Muscle of leg (tissue), 11 donors: ENCODE results near the gene TCF25. TPM values are rescaled to one million over a fixed set of nuclear protein-coding genes. Genes with fewer than 3 reads are reported as not detected.
"Not testable (repeated sequence)": the region's sequence is repeated elsewhere in the genome, so short reads cannot be mapped to it uniquely, and the experiment has no call there.

Source experiments
- DNase-seq: peaks from one replicate; pipeline ENCODE4 v3.0.0; 2013
- H3K27ac ChIP-seq: one replicate; pipeline ENCODE4 v1.5.1; 2013; ENCODE audit warnings: mild to moderate bottlenecking, low read length, control low read depth
- H3K27me3 ChIP-seq: one replicate; pipeline ENCODE4 v1.6.1; 2013; ENCODE audit warnings: low read length; ENCODE audit not compliant: control insufficient read depth, insufficient read depth
- H3K36me3 ChIP-seq: one replicate; pipeline ENCODE4 v1.6.1; 2013; ENCODE audit warnings: low read length; ENCODE audit not compliant: control insufficient read depth, insufficient read depth
- H3K4me1 ChIP-seq: one replicate; pipeline ENCODE4 v1.6.1; 2013; ENCODE audit warnings: low read length; ENCODE audit not compliant: control insufficient read depth, insufficient read depth
- H3K4me3 ChIP-seq: one replicate; pipeline ENCODE4 v1.5.1; 2013; ENCODE audit warnings: low read length, control low read depth
- H3K9me3 ChIP-seq: replicated peaks from 2 replicates; pipeline ENCODE4 v1.6.1; 2013; ENCODE audit warnings: low read depth, low read length; ENCODE audit not compliant: control insufficient read depth
- WGBS: methylation state at CpG from one replicate; pipeline ENCODE4 v1.1.5; 2013; ENCODE audit warnings: missing lambda C conversion rate; ENCODE audit not compliant: insufficient coverage; 5-methylcytosine and 5-hydroxymethylcytosine counted together
- polyA plus RNA-seq, 8 donors: library from polyadenylated mRNA; unstranded; fragments of 120-200 nt; gene quantifications; one replicate each; pipeline versions ENCODE4 v1.2.1 to v1.2.3, GENCODE V29; 2013; ENCODE audit warnings: inconsistent platforms in 1 of 8, low replicate concordance in 1 of 8; ENCODE audit not compliant: insufficient read length in 8 of 8, insufficient read depth in 1 of 8
- total RNA-seq: library from RNA; stranded (reverse); fragments of 120-200 nt; gene quantifications from one replicate; pipeline ENCODE4 v1.2.4, GENCODE V29; 2013

The TCF25 gene
- total and polyA plus RNA-seq, 9 donors = 104 to 141 (median 117) TPM

DNA sequence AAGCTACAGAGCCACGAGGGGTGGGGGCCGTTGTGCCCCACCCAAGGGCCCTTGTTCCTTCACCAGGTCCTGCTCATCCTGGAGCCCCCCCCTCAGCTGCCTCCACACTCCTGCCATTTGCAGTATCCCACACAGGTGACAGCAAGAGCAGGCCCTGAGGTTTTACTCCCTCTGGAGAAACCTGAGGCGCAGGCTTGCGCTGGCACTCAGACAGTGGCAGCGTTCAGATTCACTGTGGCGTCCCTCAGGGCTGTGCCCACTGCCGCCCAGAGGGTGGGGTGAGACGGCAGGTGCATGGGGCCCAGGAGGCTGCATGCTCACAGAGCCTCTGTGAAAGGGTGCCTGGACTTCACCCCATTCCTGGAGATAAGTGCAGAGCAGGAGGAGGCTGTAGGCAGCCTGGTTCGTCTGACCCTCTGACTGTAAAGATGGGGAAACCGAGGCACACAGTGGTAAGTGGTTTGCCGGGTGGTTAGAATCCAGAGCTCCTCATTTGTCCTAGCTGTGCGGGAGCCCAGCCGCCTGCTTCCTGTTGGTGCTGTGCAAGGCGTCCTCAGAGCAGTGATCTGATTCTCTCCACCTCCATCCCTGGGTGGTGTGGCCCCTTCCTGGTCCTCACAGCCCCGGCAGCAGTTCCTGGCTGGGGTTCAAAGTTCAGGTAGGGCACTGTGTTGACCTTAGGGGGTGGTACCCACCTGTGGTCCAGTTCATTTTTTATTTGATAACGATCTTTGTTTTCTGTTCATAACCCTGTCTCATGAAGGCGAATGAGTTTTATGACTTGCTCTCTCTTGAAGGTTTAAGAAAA lies 43.6 kb upstream of the TCF25 start:
- Histone ChIP-seq H3K36me3 (no peaks in the 10 kb centered on the region), H3K4me1 (peaks cover 15% of the 10 kb centered on the region), H3K9me3 (no peaks in the 10 kb centered on the region), H3K27me3 (no peaks in the 10 kb centered on the region), H3K4me3 (no peak overlapping the region), H3K27ac (no peak overlapping the region)
- DNase-seq = no peak
- WGBS = 72% methylated on average over 13 of the region's 17 CpGs

DNA sequence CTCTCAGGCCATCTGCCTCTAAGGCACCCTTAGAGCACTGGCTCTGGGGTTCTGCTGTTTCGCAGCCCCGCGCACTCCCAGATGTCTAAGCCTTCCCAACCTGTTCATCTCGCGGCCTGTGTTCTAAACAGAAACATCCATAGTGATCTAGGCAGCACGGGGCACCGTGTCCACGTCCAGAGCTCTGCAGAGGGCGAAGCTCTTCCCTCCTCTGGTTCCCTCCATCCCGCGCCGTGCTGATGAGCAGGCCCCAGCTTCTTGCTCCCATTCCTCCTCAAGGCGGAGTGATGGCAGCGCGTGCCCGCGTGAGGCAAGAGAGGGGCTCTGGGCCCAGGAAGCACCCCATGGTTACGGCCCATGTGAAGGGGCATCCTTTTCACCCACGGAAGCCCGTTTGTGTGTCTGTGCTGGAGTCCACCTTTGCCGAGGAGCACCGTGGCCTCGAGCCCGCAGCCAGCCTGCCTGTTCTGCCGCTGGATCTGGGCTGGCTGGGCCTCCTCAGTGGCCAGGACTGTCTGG lies 41.5 kb upstream of the TCF25 start:
- H3K27me3 ChIP-seq = no peaks in the 10 kb centered on the region
- H3K36me3 ChIP-seq = no peaks in the 10 kb centered on the region
- H3K27ac ChIP-seq = no peak overlapping the region
- peaks cover 15% of the 10 kb centered on the region for H3K4me1 ChIP-seq
- H3K9me3 ChIP-seq = no peaks in the 10 kb centered on the region
- DNase-seq = no peak
- no peak overlapping the region for H3K4me3 ChIP-seq
- WGBS = 90% methylated on average over 22 of the region's 25 CpGs

DNA sequence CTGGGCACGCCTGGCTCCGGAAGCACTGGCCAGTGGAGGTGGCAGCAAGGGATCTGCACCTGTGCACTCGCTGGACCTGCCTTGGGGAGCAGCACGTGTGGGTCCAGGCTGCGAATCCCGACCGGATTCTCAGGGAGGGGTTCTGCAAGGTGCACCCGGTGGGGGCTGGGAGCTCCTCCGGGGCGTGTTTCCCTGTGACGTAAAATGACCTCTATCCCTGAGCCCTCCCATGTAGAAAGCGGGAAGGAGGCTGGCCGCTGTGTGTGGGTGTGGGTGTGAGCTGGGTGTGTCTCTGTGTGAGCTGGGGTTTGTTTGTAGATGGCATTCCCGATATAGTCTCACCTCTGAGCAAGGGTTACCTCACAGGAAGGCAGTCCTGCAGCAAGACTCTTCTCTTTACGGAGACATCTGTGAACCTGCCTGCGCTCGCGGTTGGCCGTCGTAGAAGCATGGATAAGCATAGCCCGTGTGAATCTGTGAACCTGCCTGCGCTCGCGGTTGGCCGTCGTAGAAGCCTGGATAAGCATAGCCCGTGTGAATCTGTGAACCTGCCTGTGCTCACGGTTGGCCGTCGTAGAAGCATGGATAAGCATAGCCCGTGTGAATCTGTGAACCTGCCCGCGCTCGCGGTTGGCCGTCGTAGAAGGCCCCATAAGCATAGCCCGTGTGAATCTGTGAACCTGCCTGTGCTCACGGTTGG lies 39.6 kb upstream of the TCF25 start:
- H3K4me1 ChIP-seq, H3K27ac ChIP-seq, H3K27me3 ChIP-seq, H3K36me3 ChIP-seq, H3K9me3 ChIP-seq, H3K4me3 ChIP-seq, DNase-seq: not testable (repeated sequence)
- WGBS = 97% methylated on average over 34 of the region's 39 CpGs

DNA sequence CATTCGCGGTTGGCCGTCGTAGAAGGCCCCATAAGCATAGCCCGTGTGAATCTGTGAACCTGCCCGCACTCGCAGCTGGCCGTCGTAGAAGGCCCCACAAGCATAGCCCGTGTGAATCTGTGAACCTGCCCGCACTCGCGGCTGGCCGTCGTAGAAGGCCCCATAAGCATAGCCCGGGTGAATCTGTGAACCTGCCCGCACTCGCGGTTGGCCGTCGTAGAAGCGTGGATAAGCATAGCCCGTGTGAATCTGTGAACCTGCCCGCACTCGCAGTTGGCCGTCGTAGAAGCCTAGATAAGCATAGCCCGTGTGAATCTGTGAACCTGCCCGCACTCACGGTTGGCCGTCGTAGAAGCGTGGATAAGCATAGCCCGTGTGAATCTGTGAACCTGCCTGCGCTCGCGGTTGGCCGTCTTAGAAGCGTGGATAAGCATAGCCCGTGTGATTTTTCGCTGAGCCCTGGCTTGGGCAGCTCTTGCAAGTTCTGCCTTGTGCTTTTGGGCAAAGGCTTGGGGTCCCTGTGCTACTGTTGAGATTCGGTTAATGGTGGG lies 38.5 kb upstream of the TCF25 start:
- H3K4me3 ChIP-seq, H3K27ac ChIP-seq, H3K27me3 ChIP-seq, H3K9me3 ChIP-seq, H3K36me3 ChIP-seq, H3K4me1 ChIP-seq, DNase-seq: not testable (repeated sequence)
- 98% methylated on average over 37 of the region's 42 CpGs for WGBS

DNA sequence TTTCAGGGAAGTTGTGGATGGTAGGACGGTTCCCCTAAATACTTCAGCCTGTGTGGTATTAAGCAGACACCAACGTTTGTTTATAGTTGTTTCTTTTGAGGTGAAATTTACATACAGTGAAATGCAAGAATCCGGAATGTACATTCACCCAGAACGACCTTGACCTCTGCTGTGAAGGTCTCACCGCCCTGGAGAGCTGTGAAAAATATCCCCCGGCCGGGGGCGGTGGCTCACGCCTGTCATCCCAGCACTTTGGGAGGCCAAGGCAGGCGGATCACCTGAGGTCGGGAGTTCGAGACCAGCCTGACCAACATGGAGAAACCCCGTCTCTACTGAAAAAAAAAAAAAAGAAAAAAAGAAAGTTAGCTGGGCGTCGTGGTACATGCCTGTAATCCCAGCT lies 36.9 kb upstream of the TCF25 start:
- not testable (repeated sequence) for H3K4me1 ChIP-seq, H3K36me3 ChIP-seq, H3K27ac ChIP-seq, H3K27me3 ChIP-seq, H3K4me3 ChIP-seq, DNase-seq, H3K9me3 ChIP-seq
- WGBS = 85% methylated on average over 8 of the region's 15 CpGs

DNA sequence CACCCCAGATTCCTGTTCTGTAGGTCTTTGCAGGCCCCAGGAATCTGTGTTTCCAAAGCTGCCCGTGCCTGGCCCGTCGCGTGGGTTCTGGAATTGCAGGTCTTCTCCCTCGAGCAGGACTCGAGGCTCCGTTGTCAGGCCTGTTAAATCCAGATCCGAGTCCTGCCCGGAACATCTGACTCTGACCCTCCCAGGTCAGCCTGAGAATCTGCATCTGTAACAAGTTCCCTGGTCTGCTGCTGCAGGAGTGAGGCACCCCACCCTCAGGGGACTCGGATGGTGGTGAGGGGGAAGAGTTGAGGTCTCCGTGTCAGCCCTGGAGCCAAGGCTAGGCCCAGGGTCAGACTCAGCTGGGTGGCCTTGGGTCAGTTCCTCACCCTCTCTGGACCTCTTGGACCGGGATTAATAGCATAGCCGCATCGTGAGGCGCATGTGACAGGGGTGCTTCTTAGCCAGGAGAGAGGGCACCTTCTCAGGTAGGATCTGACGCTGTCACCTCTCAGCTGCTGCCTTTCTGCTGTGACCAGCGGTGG lies 36.3 kb upstream of the TCF25 start:
- Histone ChIP-seq H3K27me3 (no peaks in the 10 kb centered on the region), H3K9me3 (no peaks in the 10 kb centered on the region), H3K36me3 (no peaks in the 10 kb centered on the region), H3K27ac (no peak overlapping the region), H3K4me3 (no peak overlapping the region), H3K4me1 (no peaks in the 10 kb centered on the region)
- 88% methylated on average over 17 of the region's 17 CpGs for WGBS
- DNase-seq = no peak

DNA sequence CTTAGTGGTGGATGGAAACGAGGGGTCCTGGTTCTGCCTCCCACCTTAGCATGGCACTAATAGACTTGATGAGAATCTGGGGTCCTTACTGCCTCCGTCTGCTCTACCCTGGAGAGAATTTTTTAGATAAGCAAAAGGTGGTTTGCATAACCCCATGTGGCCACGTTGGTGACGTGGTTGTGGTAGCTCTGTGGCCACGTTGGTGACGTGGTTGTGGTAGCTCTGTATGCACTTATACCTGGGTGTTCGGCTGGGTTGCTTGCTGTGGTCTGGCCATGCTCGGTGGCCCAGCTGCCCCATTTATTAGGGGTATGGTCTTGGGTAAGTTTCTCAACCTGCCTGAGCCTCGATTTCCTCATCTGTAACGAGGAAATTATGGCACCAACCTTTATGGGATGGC lies 32.1 kb upstream of the TCF25 start:
- Histone ChIP-seq H3K9me3 (no peaks in the 10 kb centered on the region), H3K27ac (no peak overlapping the region), H3K36me3 (no peaks in the 10 kb centered on the region), H3K4me1 (no peaks in the 10 kb centered on the region), H3K27me3 (no peaks in the 10 kb centered on the region), H3K4me3 (no peak overlapping the region)
- 83% methylated on average over 6 of the region's 10 CpGs for whole genome bisulfite sequencing
- DNase-seq = no peak

DNA sequence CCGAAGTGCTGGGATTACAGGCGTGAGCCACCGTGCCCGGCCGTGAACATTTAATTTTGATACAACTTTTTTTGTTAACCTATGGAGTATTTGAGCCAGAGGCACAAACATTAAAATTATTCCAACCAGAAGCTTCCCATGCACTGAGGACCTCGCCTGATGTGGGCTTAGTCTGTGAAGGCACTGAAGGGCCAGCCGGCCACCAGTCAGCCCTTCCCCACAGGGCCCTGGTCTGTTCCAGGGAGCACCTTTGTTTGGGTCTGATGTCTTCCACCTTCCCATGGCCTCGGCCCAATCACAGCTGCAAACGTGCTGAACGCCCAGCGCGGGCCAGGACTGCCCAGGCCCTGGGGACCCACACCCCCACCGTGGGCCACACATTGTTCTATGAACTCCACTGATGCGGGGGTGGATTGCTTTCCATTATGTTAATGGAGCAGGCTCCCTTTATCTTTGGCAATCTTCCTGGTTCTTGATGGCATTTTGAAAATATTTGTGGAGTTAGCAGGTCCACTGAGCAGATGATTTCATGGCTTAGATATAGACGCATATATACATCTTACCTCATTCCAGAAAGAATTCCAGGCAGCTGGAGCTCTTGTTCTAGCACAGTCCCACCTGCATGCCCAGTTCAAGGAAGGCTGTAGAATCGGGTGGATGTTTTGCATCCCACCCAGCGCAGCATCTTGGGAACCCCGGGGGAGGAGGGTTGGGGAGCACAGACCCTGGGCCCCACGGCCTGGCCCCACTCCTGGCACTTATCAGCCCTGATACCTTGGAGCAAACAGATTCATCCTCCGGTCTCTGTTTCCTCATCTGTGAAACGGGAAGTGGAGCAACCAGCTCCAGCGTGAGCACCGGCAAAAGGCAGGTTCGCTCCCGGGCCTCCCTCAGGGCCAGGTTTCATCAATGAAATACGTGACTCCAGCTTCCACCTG lies 30.7 kb upstream of the TCF25 start:
- no peak overlapping the region for H3K4me3 ChIP-seq
- H3K36me3 ChIP-seq = no peaks in the 10 kb centered on the region
- H3K27me3 ChIP-seq = no peaks in the 10 kb centered on the region
- H3K4me1 ChIP-seq = peaks cover 8% of the 10 kb centered on the region
- 61% methylated on average over 17 of the region's 26 CpGs for WGBS
- no peaks in the 10 kb centered on the region for H3K9me3 ChIP-seq
- no peak for DNase-seq
- H3K27ac ChIP-seq = no peak overlapping the region

DNA sequence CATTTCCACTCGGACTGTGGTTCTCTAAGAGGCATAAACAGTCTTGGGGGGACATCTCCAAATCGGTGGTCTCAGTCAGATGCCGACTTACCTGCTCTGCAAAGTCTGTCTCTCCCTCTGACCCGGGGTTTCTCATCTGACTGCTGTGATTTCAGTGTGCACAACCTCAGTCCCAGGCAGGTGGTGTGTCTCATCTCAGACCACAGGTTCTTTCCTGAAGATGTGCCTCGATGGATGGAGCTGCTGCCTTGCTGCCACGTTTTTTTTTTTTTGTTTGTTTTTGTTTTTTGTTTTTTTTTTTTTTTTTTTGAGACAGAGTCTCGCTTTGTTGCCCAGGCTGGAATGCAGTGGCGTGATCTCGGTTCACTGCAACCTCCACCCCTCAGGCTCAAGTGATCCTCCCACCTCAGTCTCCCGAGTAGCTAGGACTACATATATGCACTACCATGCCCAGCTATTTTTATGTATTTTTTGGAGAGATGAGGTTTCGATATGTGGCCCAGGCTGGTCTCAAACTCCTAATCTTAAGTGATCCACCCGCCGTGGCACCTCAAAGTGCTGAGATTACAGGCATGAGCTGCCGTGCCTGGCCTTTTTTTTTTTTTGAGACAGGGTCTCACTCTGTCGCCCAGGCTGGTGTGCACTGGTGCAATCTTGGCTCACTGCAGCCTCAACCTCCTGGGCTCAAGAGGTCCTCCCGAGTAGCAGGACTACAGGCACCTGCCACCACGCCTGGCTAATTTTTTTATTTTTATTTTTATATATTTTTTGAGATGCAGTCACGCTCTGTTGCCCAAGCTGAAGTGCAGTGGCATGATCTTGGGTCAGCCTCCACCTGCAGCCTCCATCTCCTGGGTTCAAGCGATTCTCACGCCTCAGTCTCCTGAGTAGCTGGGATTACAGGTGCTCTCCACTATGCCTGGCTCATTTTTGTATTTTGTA lies 29.7 kb upstream of the TCF25 start:
- no peaks in the 10 kb centered on the region for H3K36me3 ChIP-seq
- no peaks in the 10 kb centered on the region for H3K27me3 ChIP-seq
- peaks cover 14% of the 10 kb centered on the region for H3K4me1 ChIP-seq
- DNase-seq = no peak
- no peak overlapping the region for H3K4me3 ChIP-seq
- WGBS = 84% methylated on average over 7 of the region's 20 CpGs
- H3K27ac ChIP-seq = no peak overlapping the region
- H3K9me3 ChIP-seq = no peaks in the 10 kb centered on the region
